HepG2 (cell line): Measurements from ENCODE around the gene SLC35B2. TPM values are rescaled to one million over a fixed set of nuclear protein-coding genes. Genes with fewer than 3 reads are reported as not detected.

ENCODE experiments used
- CSRNP1 ChIP-seq: sonication (generic); formaldehyde crosslinking; IDR thresholded peaks from 2 replicates; pipeline ENCODE4 v1.8.1; 2023; ENCODE audit warnings: mild to moderate bottlenecking, missing genetic modification reagents
- CTCF ChIP-seq: sonication (generic); formaldehyde crosslinking; IDR thresholded peaks from 2 replicates; pipeline ENCODE4 v1.5.0; 2020; ENCODE audit warnings: mild to moderate bottlenecking, missing genetic modification reagents, moderate library complexity
- DMAP1 ChIP-seq: IDR thresholded peaks from 2 replicates; pipeline ENCODE4 v1.6.1; 2016
- DZIP1 ChIP-seq: sonication (generic); formaldehyde crosslinking; IDR thresholded peaks from 2 replicates; pipeline ENCODE4 v1.5.0; 2020; ENCODE audit warnings: mild to moderate bottlenecking, missing genetic modification reagents
- HOMEZ ChIP-seq: IDR thresholded peaks from 2 replicates; pipeline ENCODE4 v1.6.1; 2016; ENCODE audit warnings: low read depth
- LBX2 ChIP-seq: sonication (generic); formaldehyde crosslinking; IDR thresholded peaks from 2 replicates; pipeline ENCODE4 v1.5.0; 2020; ENCODE audit warnings: missing genetic modification reagents, mild to moderate bottlenecking, borderline replicate concordance
- POLR2G ChIP-seq: fragments of 200-400 bp; formaldehyde crosslinking; IDR thresholded peaks from 2 replicates; pipeline ENCODE4 v1.6.1; 2018; ENCODE audit warnings: mild to moderate bottlenecking, low read depth, low read length, moderate library complexity
- REL ChIP-seq: sonication (generic); formaldehyde crosslinking; conservative IDR thresholded peaks from 2 replicates; pipeline ENCODE4 v1.8.0; 2022; ENCODE audit warnings: mild to moderate bottlenecking, missing genetic modification reagents, moderate library complexity
- ZMYM2 ChIP-seq: sonication (generic); formaldehyde crosslinking; IDR thresholded peaks from 2 replicates; pipeline ENCODE4 v1.8.0; 2022; ENCODE audit warnings: mild to moderate bottlenecking, missing genetic modification reagents
- ZNF124 ChIP-seq: sonication (generic); formaldehyde crosslinking; IDR thresholded peaks from 2 replicates; pipeline ENCODE4 v1.4.0; 2020; ENCODE audit warnings: missing genetic modification reagents
- ZNF138 ChIP-seq: sonication (generic); formaldehyde crosslinking; IDR thresholded peaks from 2 replicates; pipeline ENCODE4 v1.5.0; 2020; ENCODE audit warnings: mild to moderate bottlenecking, low read depth, missing genetic modification reagents
- ZNF282 ChIP-seq: fragments of 450-650 bp; IDR thresholded peaks from 2 replicates; pipeline ENCODE4 v1.6.1; 2018; ENCODE audit not compliant: partially characterized antibody
- ZNF503 ChIP-seq: sonication (generic); formaldehyde crosslinking; IDR thresholded peaks from 2 replicates; pipeline ENCODE4 v1.4.0; 2020; ENCODE audit warnings: missing genetic modification reagents
- ZNF563 ChIP-seq: sonication (generic); formaldehyde crosslinking; IDR thresholded peaks from 2 replicates; pipeline ENCODE4 v1.8.0; 2022; ENCODE audit warnings: mild to moderate bottlenecking, moderate library complexity, missing genetic modification reagents
- ZNF629 ChIP-seq: sonication (generic); formaldehyde crosslinking; conservative IDR thresholded peaks from 2 replicates; pipeline ENCODE4 v1.5.0; 2020; ENCODE audit warnings: missing genetic modification reagents
- ZNF660 ChIP-seq: sonication (generic); formaldehyde crosslinking; IDR thresholded peaks from 2 replicates; pipeline ENCODE4 v1.5.1; 2020; ENCODE audit warnings: mild to moderate bottlenecking, low read depth, missing genetic modification reagents, borderline replicate concordance
- ZNF724P ChIP-seq: sonication (generic); formaldehyde crosslinking; IDR thresholded peaks from 2 replicates; pipeline ENCODE4 v1.8.0; 2022; ENCODE audit warnings: missing genetic modification reagents, borderline replicate concordance
- ZNF878 ChIP-seq: sonication (generic); formaldehyde crosslinking; IDR thresholded peaks from 2 replicates; pipeline ENCODE4 v1.8.1; 2023; ENCODE audit warnings: mild to moderate bottlenecking, missing genetic modification reagents, moderate library complexity
- ZSCAN9 ChIP-seq: IDR thresholded peaks from 2 replicates; pipeline ENCODE4 v1.6.1; 2016; ENCODE audit warnings: borderline replicate concordance
- polyA plus RNA-seq, 8 experiments: library from polyadenylated mRNA; depleted of rRNA in 3 of 8; stranded (reverse) in 7 of 8; unstranded in 1 of 8; fragments of >200 nt; fragmentation: Illumina TruSeq in 4 of 8; extraction: Trizol in 4 of 8; gene quantifications; 2 replicates each; pipeline versions ENCODE4 v1.2.1 to v1.2.3, GENCODE V29; 2011 to 2016; ENCODE audit warnings: low read depth in 4 of 8, missing spikeins in 1 of 8, mixed read lengths in 1 of 8; ENCODE audit not compliant: insufficient read depth in 1 of 8
- total RNA-seq, 5 experiments: library from RNA; depleted of rRNA; stranded (reverse); fragments of >200 nt; fragmentation: Illumina TruSeq; extraction: Trizol; gene quantifications; 2 replicates each; pipeline ENCODE4 v1.2.3, GENCODE V29; 2016; ENCODE audit warnings: low read depth in 1 of 5

The SLC35B2 gene
- total and polyA plus RNA-seq, 2 of the 13 experiments (the other 11 are each of a cell fraction or from before 2014, with no cell fraction given), result 61.1 to 148 TPM

GRCh38 chr6:44246663-44247337 lies 10.5 kb downstream of the SLC35B2 start, which contains the start of gene HSP90AB1 (continued):
- TF ChIP-seq ZNF629 (CRISPR knock-in tag) (peak; percentile 58; the same call in 1 of the 2 replicates), POLR2G (peak; percentile 100), ZNF124 (CRISPR knock-in tag) (no peak), CSRNP1 (CRISPR knock-in tag) (no peak), ZNF503 (CRISPR knock-in tag) (peak; percentile 63; the same call in 1 of the 2 replicates), ZNF660 (CRISPR knock-in tag) (no peak), ZMYM2 (CRISPR knock-in tag) (no peak), ZNF724P (CRISPR knock-in tag) (no peak), REL (CRISPR knock-in tag) (peak; percentile 92; the same call in 1 of the 2 replicates), LBX2 (CRISPR knock-in tag) (no peak), DMAP1 (CRISPR knock-in tag) (peak; percentile 65; the same call in 1 of the 2 replicates), ZNF563 (CRISPR knock-in tag) (peak; percentile 77), HOMEZ (CRISPR knock-in tag) (peak; percentile 85; the same call in 1 of the 2 replicates), ZNF138 (CRISPR knock-in tag) (0 out of 2 replicates have a peak, but pooled peaks have one; percentile 80), DZIP1 (CRISPR knock-in tag) (peak; percentile 71; the same call in 1 of the 2 replicates), ZNF878 (CRISPR knock-in tag) (peak; percentile 29; the same call in 1 of the 2 replicates), CTCF (no peak), ZNF282 (no peak), ZSCAN9 (CRISPR knock-in tag) (0 out of 2 replicates have a peak, but pooled peaks have one; percentile 57)
